SK-N-SH treated with all-trans-retinoic acid at 6 μM for 48 hours (cell line): ENCODE data around the gene IGF1R.

Source experiments
- ATAC-seq: fragments of 200-7000 bp; cut with Tn5 transposase; 3 replicates; pipeline ENCODE4 v1.9.1; 2020; ENCODE audit warnings: mild to moderate bottlenecking, moderate library complexity
- CREB5 ChIP-seq: fragments of 250-450 bp; sonication (Bioruptor Pico); IDR thresholded peaks from 2 replicates; pipeline ENCODE4 v1.5.1; 2020; ENCODE audit warnings: low read depth, mild to moderate bottlenecking, moderate library complexity
- CSDC2 ChIP-seq: fragments of 250-450 bp; sonication (Bioruptor Pico); IDR thresholded peaks from 2 replicates; pipeline ENCODE4 v1.5.0; 2020; ENCODE audit warnings: mild to moderate bottlenecking, moderate library complexity
- ESRRG ChIP-seq: fragments of 250-450 bp; sonication (Bioruptor Pico); IDR thresholded peaks from 2 replicates; pipeline ENCODE4 v1.6.1; 2021; ENCODE audit warnings: mild to moderate bottlenecking
- GLIS3 ChIP-seq: fragments of 250-450 bp; sonication (Bioruptor Pico); IDR thresholded peaks from 2 replicates; pipeline ENCODE4 v1.5.0; 2020; ENCODE audit warnings: mild to moderate bottlenecking, moderate library complexity
- ISL1 ChIP-seq: fragments of 250-450 bp; sonication (Bioruptor Pico); IDR thresholded peaks from 2 replicates; pipeline ENCODE4 v2.1.2; 2022; ENCODE audit warnings: mild to moderate bottlenecking, moderate library complexity
- OSR1 ChIP-seq: fragments of 250-450 bp; sonication (Bioruptor Pico); IDR thresholded peaks from 2 replicates; pipeline ENCODE4 v1.8.0; 2022; ENCODE audit warnings: moderate library complexity, mild to moderate bottlenecking, inconsistent platforms
- RARB ChIP-seq: fragments of 250-450 bp; sonication (Bioruptor Pico); IDR thresholded peaks from 2 replicates; pipeline ENCODE4 v1.8.0; 2021; ENCODE audit warnings: mild to moderate bottlenecking, moderate library complexity
- SNAI2 ChIP-seq: fragments of 250-450 bp; sonication (Bioruptor Pico); IDR thresholded peaks from 2 replicates; pipeline ENCODE4 v1.5.0; 2020; ENCODE audit warnings: mild to moderate bottlenecking, moderate library complexity
- TCF4 ChIP-seq: fragments of 250-450 bp; sonication (Bioruptor Pico); IDR thresholded peaks from 2 replicates; pipeline ENCODE4 v1.8.0; 2021; ENCODE audit warnings: mild to moderate bottlenecking, moderate library complexity, borderline replicate concordance
- ZC3H10 ChIP-seq: fragments of 250-450 bp; sonication (Bioruptor Pico); IDR thresholded peaks from 2 replicates; pipeline ENCODE4 v1.5.1; 2021; ENCODE audit warnings: mild to moderate bottlenecking, moderate library complexity
- ZFP3 ChIP-seq: fragments of 250-450 bp; sonication (Bioruptor Pico); IDR thresholded peaks from 2 replicates; pipeline ENCODE4 v1.5.0; 2020; ENCODE audit warnings: mild to moderate bottlenecking, moderate library complexity
- ZFP30 ChIP-seq: fragments of 450-650 bp; formaldehyde crosslinking; IDR thresholded peaks from 2 replicates; pipeline ENCODE4 v1.5.0; 2022; ENCODE audit warnings: mild to moderate bottlenecking, moderate library complexity
- ZNF565 ChIP-seq: fragments of 450-650 bp; formaldehyde crosslinking; conservative IDR thresholded peaks from 2 replicates; pipeline ENCODE4 v1.5.0; 2020; ENCODE audit warnings: low read depth, mild to moderate bottlenecking, moderate library complexity
- ZNF70 ChIP-seq: fragments of 450-650 bp; formaldehyde crosslinking; IDR thresholded peaks from 2 replicates; pipeline ENCODE4 v1.5.0; 2020; ENCODE audit warnings: mild to moderate bottlenecking, moderate library complexity
- TF ChIP-seq, protein P1 (sequence below): fragments of 250-450 bp; sonication (Bioruptor Pico); IDR thresholded peaks from 2 replicates; pipeline ENCODE4 v1.5.0; 2020; ENCODE audit warnings: mild to moderate bottlenecking, moderate library complexity
- TF ChIP-seq, protein P2 (sequence below): fragments of 250-450 bp; sonication (Bioruptor Pico); IDR thresholded peaks from 2 replicates; pipeline ENCODE4 v1.5.1; 2021; ENCODE audit warnings: mild to moderate bottlenecking, moderate library complexity

IGF1R gene

DNA sequence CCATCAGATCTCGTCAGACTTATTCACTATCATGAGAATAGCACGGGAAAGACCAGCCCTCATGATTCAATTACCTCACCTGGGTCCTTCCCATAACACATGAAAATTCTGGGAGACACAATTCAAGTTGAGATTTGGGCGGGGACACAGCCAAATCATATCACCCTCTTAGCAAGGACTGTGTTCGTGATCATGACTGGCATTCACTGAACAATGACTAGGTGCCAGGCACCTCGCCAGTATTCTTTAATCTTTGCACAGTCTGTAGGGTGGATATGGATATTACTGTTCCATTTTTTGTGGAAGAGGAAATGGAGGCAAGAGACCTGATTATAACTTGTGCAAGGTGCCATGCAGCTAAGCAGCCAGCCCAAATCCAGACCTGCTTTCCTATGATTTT, 77.5 kb downstream of the IGF1R start (continued):
- TF ChIP-seq, protein P1, sequence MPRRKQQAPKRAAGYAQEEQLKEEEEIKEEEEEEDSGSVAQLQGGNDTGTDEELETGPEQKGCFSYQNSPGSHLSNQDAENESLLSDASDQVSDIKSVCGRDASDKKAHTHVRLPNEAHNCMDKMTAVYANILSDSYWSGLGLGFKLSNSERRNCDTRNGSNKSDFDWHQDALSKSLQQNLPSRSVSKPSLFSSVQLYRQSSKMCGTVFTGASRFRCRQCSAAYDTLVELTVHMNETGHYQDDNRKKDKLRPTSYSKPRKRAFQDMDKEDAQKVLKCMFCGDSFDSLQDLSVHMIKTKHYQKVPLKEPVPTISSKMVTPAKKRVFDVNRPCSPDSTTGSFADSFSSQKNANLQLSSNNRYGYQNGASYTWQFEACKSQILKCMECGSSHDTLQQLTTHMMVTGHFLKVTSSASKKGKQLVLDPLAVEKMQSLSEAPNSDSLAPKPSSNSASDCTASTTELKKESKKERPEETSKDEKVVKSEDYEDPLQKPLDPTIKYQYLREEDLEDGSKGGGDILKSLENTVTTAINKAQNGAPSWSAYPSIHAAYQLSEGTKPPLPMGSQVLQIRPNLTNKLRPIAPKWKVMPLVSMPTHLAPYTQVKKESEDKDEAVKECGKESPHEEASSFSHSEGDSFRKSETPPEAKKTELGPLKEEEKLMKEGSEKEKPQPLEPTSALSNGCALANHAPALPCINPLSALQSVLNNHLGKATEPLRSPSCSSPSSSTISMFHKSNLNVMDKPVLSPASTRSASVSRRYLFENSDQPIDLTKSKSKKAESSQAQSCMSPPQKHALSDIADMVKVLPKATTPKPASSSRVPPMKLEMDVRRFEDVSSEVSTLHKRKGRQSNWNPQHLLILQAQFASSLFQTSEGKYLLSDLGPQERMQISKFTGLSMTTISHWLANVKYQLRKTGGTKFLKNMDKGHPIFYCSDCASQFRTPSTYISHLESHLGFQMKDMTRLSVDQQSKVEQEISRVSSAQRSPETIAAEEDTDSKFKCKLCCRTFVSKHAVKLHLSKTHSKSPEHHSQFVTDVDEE (CRISPR knock-in tag): no peak
- no peak for TF ChIP-seq ISL1
- TF ChIP-seq CSDC2 (CRISPR knock-in tag): no peak
- TF ChIP-seq OSR1 (CRISPR knock-in tag): no peak
- no peak for TF ChIP-seq TCF4

- peak; percentile 98 for ATAC-seq
- TF ChIP-seq RARB (no peak), CSDC2 (CRISPR knock-in tag) (peak; percentile 77; the same call in 1 of the 2 replicates), ISL1 (peak; percentile 61), OSR1 (CRISPR knock-in tag) (no peak), SNAI2 (CRISPR knock-in tag) (no peak), CREB5 (peak; percentile 43; the same call in 1 of the 2 replicates), ZFP3 (CRISPR knock-in tag) (0 out of 2 replicates have a peak, but pooled peaks have one; percentile 44), GLIS3 (CRISPR knock-in tag) (no peak), ZFP30 (CRISPR knock-in tag) (no peak), ZC3H10 (0 out of 2 replicates have a peak, but pooled peaks have one; percentile 45)
- TF ChIP-seq, protein P1 (CRISPR knock-in tag): no peak
- TF ChIP-seq, protein P2, sequence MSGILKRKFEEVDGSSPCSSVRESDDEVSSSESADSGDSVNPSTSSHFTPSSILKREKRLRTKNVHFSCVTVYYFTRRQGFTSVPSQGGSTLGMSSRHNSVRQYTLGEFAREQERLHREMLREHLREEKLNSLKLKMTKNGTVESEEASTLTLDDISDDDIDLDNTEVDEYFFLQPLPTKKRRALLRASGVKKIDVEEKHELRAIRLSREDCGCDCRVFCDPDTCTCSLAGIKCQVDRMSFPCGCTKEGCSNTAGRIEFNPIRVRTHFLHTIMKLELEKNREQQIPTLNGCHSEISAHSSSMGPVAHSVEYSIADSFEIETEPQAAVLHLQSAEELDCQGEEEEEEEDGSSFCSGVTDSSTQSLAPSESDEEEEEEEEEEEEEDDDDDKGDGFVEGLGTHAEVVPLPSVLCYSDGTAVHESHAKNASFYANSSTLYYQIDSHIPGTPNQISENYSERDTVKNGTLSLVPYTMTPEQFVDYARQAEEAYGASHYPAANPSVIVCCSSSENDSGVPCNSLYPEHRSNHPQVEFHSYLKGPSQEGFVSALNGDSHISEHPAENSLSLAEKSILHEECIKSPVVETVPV (CRISPR knock-in tag): no peak
Measured at GRCh38 chr15:98727115-98728040, 79.0 kb downstream of the IGF1R start.

- TF ChIP-seq CREB5 (no peak), ZNF70 (CRISPR knock-in tag) (no peak), ZNF565 (no peak), GLIS3 (CRISPR knock-in tag) (no peak)
- peak; percentile 11 for ATAC-seq
Measured at GRCh38 chr15:98728082-98728810, 79.9 kb downstream of the IGF1R start.

DNA sequence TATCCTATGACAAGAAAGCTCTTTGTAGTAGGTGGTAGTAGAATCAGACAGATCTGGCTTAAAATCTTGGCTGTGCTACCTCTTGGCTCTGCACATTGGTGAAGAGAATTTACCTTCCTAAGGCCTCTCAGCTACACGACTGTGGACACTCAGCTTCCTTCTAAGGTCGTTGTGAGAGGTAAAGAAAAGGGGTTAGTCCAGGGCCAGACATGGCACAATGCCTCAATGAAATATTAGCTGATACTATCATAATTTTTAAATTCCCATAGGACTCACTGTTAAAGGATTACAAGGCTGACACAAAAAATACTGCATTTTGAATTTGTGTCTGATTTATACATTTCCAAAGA, 80.4 kb downstream of the IGF1R start:
- no peak for ATAC-seq
- TF ChIP-seq CSDC2 (CRISPR knock-in tag) (no peak), ESRRG (CRISPR knock-in tag) (no peak), GLIS3 (CRISPR knock-in tag) (no peak), ZFP30 (CRISPR knock-in tag) (no peak), ZNF565 (no peak)
